ENCODE results near the gene PSMC1. TPM values are rescaled to one million over a fixed set of nuclear protein-coding genes. Genes with fewer than 3 reads are reported as not detected.

Gene PSMC1
- total and polyA plus RNA-seq, 2 donors (not counting 1 experiment from before 2014, with no cell fraction given), result 21.4 to 51.6 TPM

DNA sequence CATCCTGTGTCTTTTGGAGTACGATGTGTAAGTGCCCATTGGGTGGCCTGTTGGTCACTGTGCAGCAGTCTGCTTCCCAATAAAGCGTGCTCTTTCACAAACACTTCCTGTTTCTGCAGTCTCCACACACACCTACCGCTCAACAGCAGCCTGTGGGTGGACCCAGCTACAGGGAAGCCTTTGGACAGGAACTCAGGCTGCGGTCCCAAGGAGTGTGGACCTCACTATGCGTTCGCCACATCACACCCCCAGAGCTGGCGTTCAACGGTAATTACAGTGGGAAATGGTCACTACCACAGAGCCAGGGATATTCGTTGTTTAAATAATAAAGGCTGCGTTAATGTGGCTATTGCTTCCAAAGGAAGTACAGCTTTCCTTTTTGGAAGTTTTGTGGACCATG is 16.2 kb downstream of the PSMC1 start:
- CTCF ChIA-PET, result no interaction called here
- DNase-seq (no peak), ATAC-seq (ENCODE audit: low read depth) (no peak)
- Histone ChIP-seq H2AFZ (ENCODE audit: insufficient read depth, low read depth, low read length, poor library complexity, severe bottlenecking) (no peak overlapping the region), H3K4me3 (ENCODE audit: control extremely low read depth in 1 of 5, extremely low read depth in 1 of 5, insufficient read depth in 1 of 5, low read depth in 2 of 5, low read length in 4 of 5) (no peak overlapping the region), H3K9me3 (ENCODE audit: control extremely low read depth in 1 of 3, control insufficient read depth in 2 of 3, insufficient read depth in 1 of 3, low read length in 2 of 3) (no peaks in the 10 kb centered on the region), H3K4me2 (replicated peaks; ENCODE audit: low read depth, low read length, poor library complexity, severe bottlenecking) (no peak overlapping the region), H3K27me3 (replicated peaks in 1 of 4; ENCODE audit: control extremely low read depth in 1 of 4, control insufficient read depth in 3 of 4, insufficient read depth in 4 of 4, low read length in 3 of 4) (no peaks in the 10 kb centered on the region), H3K27ac (ENCODE audit: low read length in 2 of 2) (no peak overlapping the region), H3K4me1 (ENCODE audit: control insufficient read depth in 2 of 2, insufficient read depth in 2 of 2, low read length in 2 of 2) (no peaks in the 10 kb centered on the region), H3K9ac (ENCODE audit: low read length) (no peak overlapping the region), H4K20me1 (ENCODE audit: control insufficient read depth, insufficient read depth, low read length, poor library complexity, severe bottlenecking) (no peaks in the 10 kb centered on the region), H3K79me2 (ENCODE audit: control insufficient read depth, insufficient read depth, low read length) (no peaks in the 10 kb centered on the region), H3K36me3 (replicated peaks in 1 of 2; ENCODE audit: control extremely low read depth in 1 of 2, control insufficient read depth in 1 of 2, extremely low read depth in 1 of 2, insufficient read depth in 2 of 2, low read length in 1 of 2) (peaks cover 3 to 38% of the 10 kb centered on the region in 2 experiments)
- H3K4me1 Mint-ChIP-seq, result no peaks in the 10 kb centered on the region
- intact Hi-C loops (cut with micrococcal nuclease), result no loop called here
- WGBS (ENCODE audit: insufficient coverage), result 98% methylated on average over 9 of the region's 10 CpGs
- no peaks in the 10 kb centered on the region for H3K27me3 Mint-ChIP-seq
- H3K9me3 Mint-ChIP-seq (ENCODE audit: insufficient read depth), result no peaks in the 10 kb centered on the region
- H3K4me3 Mint-ChIP-seq, result no peak overlapping the region
- H3K27ac Mint-ChIP-seq, result no peak overlapping the region
- POLR2A ChIA-PET, result no interaction called here
- no peak for TF ChIP-seq EZH2 (IDR thresholded peaks at IDR 0.05; ENCODE audit: borderline replicate concordance, insufficient read depth, low read depth, low read length, poor library complexity, severe bottlenecking)
- TF ChIP-seq, protein P1, sequence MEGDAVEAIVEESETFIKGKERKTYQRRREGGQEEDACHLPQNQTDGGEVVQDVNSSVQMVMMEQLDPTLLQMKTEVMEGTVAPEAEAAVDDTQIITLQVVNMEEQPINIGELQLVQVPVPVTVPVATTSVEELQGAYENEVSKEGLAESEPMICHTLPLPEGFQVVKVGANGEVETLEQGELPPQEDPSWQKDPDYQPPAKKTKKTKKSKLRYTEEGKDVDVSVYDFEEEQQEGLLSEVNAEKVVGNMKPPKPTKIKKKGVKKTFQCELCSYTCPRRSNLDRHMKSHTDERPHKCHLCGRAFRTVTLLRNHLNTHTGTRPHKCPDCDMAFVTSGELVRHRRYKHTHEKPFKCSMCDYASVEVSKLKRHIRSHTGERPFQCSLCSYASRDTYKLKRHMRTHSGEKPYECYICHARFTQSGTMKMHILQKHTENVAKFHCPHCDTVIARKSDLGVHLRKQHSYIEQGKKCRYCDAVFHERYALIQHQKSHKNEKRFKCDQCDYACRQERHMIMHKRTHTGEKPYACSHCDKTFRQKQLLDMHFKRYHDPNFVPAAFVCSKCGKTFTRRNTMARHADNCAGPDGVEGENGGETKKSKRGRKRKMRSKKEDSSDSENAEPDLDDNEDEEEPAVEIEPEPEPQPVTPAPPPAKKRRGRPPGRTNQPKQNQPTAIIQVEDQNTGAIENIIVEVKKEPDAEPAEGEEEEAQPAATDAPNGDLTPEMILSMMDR (IDR thresholded peaks at IDR 0.05), result no peak

DNA sequence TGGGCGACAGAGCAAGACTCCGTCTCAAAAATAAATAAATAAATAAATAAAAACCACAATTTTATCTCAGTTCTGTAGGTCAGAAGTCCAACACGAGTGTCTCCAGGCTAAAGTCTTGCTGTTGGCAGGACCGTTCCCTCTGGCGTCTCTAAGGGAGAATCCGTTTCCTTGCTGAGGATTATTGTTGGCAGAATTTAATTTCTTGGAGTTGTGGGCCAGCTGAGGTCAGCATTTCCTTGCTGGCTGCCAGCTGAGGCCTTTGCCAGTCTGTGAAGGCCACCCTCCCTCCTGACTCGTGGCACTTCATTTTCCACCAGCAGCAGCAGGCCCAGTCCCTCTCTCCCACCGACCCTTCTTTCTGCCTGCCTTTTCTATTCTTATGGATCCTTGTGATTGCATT is 17.2 kb downstream of the PSMC1 start:
- Histone ChIP-seq H3K36me3 (replicated peaks in 1 of 2; ENCODE audit: control extremely low read depth in 1 of 2, control insufficient read depth in 1 of 2, extremely low read depth in 1 of 2, insufficient read depth in 2 of 2, low read length in 1 of 2) (peaks cover 0 to 39% of the 10 kb centered on the region in 2 experiments), H3K4me3 (ENCODE audit: control extremely low read depth in 1 of 5, extremely low read depth in 1 of 5, insufficient read depth in 1 of 5, low read depth in 2 of 5, low read length in 4 of 5) (no peak overlapping the region), H3K27me3 (replicated peaks in 1 of 4; ENCODE audit: control extremely low read depth in 1 of 4, control insufficient read depth in 3 of 4, insufficient read depth in 4 of 4, low read length in 3 of 4) (no peaks in the 10 kb centered on the region), H3K4me1 (ENCODE audit: control insufficient read depth in 2 of 2, insufficient read depth in 2 of 2, low read length in 2 of 2) (no peaks in the 10 kb centered on the region), H3K27ac (ENCODE audit: low read length in 2 of 2) (no peak overlapping the region), H2AFZ (ENCODE audit: insufficient read depth, low read depth, low read length, poor library complexity, severe bottlenecking) (no peak overlapping the region), H3K4me2 (replicated peaks; ENCODE audit: low read depth, low read length, poor library complexity, severe bottlenecking) (no peak overlapping the region), H3K9ac (ENCODE audit: low read length) (no peak overlapping the region), H3K79me2 (ENCODE audit: control insufficient read depth, insufficient read depth, low read length) (no peaks in the 10 kb centered on the region), H3K9me3 (ENCODE audit: control extremely low read depth in 1 of 3, control insufficient read depth in 2 of 3, insufficient read depth in 1 of 3, low read length in 2 of 3) (no peaks in the 10 kb centered on the region), H4K20me1 (ENCODE audit: control insufficient read depth, insufficient read depth, low read length, poor library complexity, severe bottlenecking) (no peaks in the 10 kb centered on the region)
- no peaks in the 10 kb centered on the region for H3K27me3 Mint-ChIP-seq
- no peak for ATAC-seq (ENCODE audit: low read depth)
- no peak overlapping the region for H3K4me3 Mint-ChIP-seq
- no peak for TF ChIP-seq EZH2 (IDR thresholded peaks at IDR 0.05; ENCODE audit: borderline replicate concordance, insufficient read depth, low read depth, low read length, poor library complexity, severe bottlenecking)
- TF ChIP-seq, protein P1 (IDR thresholded peaks at IDR 0.05), result no peak
- no peaks in the 10 kb centered on the region for H3K9me3 Mint-ChIP-seq (ENCODE audit: insufficient read depth)
- WGBS (ENCODE audit: insufficient coverage), result 97% methylated on average over 3 of the region's 8 CpGs
- POLR2A ChIA-PET, result no interaction called here
- no peak overlapping the region for H3K27ac Mint-ChIP-seq
- CTCF ChIA-PET, result no interaction called here
- H3K4me1 Mint-ChIP-seq, result no peaks in the 10 kb centered on the region
- no peak for DNase-seq
- intact Hi-C loops (cut with micrococcal nuclease), result no loop called here
